NCI-H82 treated with DMSO at 0.1 percent for 48 hours (cell line): ENCODE results near the gene CERK.
"Not testable (repeated sequence)": the region's sequence is repeated elsewhere in the genome, so short reads cannot be mapped to it uniquely, and the experiment has no call there.

Experiments
- DNase-seq: peaks from one replicate; lab custom pipeline; 2025; ENCODE audit not compliant: unreplicated experiment; lab: John Stamatoyannopoulos, UW

The CERK gene

GRCh38 chr22:46650078-46650810 is 87.8 kb downstream of the CERK start:
- DNase-seq = no peak

GRCh38 chr22:46649141-46650077 is 88.6 kb downstream of the CERK start:
- no peak for DNase-seq

- DNase-seq = not testable (repeated sequence)
Observed at GRCh38 chr22:46648225-46648820, 89.7 kb downstream of the CERK start.

- DNase-seq = no peak
Observed at GRCh38 chr22:46646531-46647215, 91.4 kb downstream of the CERK start.

GRCh38 chr22:46642840-46643480 is 95.1 kb downstream of the CERK start:
- DNase-seq = not testable (repeated sequence)

- no peak for DNase-seq
Observed at GRCh38 chr22:46641811-46642266, 96.2 kb downstream of the CERK start.

GRCh38 chr22:46640293-46641055 is 97.6 kb downstream of the CERK start:
- no peak for DNase-seq

- DNase-seq = no peak
Observed at GRCh38 chr22:46639843-46640242, 98.2 kb downstream of the CERK start.

GRCh38 chr22:46638601-46639431 is 99.2 kb downstream of the CERK start:
- no peak for DNase-seq

- no peak for DNase-seq
Observed at GRCh38 chr22:46637711-46638600, 100.1 kb downstream of the CERK start.

GRCh38 chr22:46636221-46637002 is 101.6 kb downstream of the CERK start:
- no peak for DNase-seq

GRCh38 chr22:46635756-46636155 is 102.3 kb downstream of the CERK start:
- no peak for DNase-seq

- DNase-seq = not testable (repeated sequence)
Observed at GRCh38 chr22:46634973-46635685, 102.9 kb downstream of the CERK start.
